ENCODE results near the gene PHF21A. TPM values are rescaled to one million over a fixed set of nuclear protein-coding genes. Genes with fewer than 3 reads are reported as not detected.

Gene PHF21A
- total and polyA plus RNA-seq, 2 of the 8 experiments (the other 6 are each of a cell fraction or from before 2014, with no cell fraction given) = 17.6 to 40.3 TPM

DNA sequence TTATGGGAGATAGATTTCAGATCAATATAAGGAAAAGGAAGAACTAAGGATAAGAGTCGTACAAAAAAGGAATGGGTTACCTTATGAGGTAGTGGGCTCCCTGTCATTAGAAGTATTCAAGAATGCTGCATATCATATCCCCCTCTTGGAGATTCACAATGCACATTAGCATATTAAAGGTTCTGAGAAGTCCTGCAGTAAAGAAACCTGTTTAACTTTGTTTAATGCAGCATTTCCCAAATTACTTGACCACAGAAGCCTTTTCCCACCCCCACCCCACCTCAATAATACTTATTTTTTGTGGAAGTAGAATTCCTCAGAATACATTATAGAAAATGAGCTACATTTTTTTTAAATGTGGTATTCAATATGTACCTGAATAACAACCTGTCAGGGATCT, 30.9 kb downstream of the PHF21A start:
- WGBS, 2 experiments (ENCODE audit: extremely low coverage in 1 of 2, insufficient coverage in 1 of 2, insufficient read length in 1 of 2, insufficient replicate concordance in 2 of 2, low coverage in 1 of 2, low lambda C conversion rate in 2 of 2, missing lambda C conversion rate in 1 of 2) = 88% methylated on average over 1 of the region's 1 CpG; no CpG with 5 or more reads in 1 of the 2 experiments
- Histone ChIP-seq H2BK20ac (ENCODE audit: low read length) (no peak overlapping the region), H2BK12ac (ENCODE audit: low read depth, low read length) (no peak overlapping the region), H3K36me3 (ENCODE audit: control insufficient read depth in 2 of 4, insufficient read depth in 4 of 4, low read length in 3 of 4) (no peaks in the 10 kb centered on the region), H3K4me3 (ENCODE audit: extremely low read depth in 1 of 4, insufficient read depth in 2 of 4, low read depth in 3 of 4, low read length in 4 of 4) (no peak overlapping the region), H2BK120ac (replicated peaks; ENCODE audit: low read depth, low read length) (no peak overlapping the region), H2AFZ (ENCODE audit: low read length) (no peak overlapping the region), H3K79me2 (ENCODE audit: control insufficient read depth in 1 of 2, insufficient read depth in 2 of 2, low read length in 2 of 2) (peaks cover 0 to 23% of the 10 kb centered on the region in 2 experiments; a peak in 2 of 4 replicates), H3K4me1 (replicated peaks in 1 of 4; ENCODE audit: control insufficient read depth in 3 of 4, insufficient read depth in 4 of 4, low read length in 3 of 4) (peaks cover 0 to 2% (median 0%) of the 10 kb centered on the region in 4 experiments; a peak in 1 of 7 replicates), H3K27ac (ENCODE audit: low read depth, low read length) (no peak overlapping the region), H2AK5ac (ENCODE audit: low read depth, low read length) (no peak overlapping the region), H4K5ac (ENCODE audit: insufficient read length, low read depth, low read length) (no peak overlapping the region), H3K9me3 (ENCODE audit: insufficient read depth in 2 of 2, low read depth in 1 of 2, low read length in 1 of 2) (no peaks in the 10 kb centered on the region), H3K79me1 (ENCODE audit: low read depth, low read length) (no peaks in the 10 kb centered on the region; the same call in 1 of the 2 replicates), H3K4ac (replicated peaks; ENCODE audit: insufficient read length, low read depth, low read length) (no peak overlapping the region), H4K91ac (replicated peaks; ENCODE audit: insufficient read length, low read length) (no peak overlapping the region), H2BK15ac (ENCODE audit: low read length) (no peak overlapping the region), H3K23ac (ENCODE audit: insufficient read length) (no peak overlapping the region), H3K23me2 (ENCODE audit: low read depth, low read length) (no peaks in the 10 kb centered on the region), H2BK5ac (ENCODE audit: low read depth, low read length) (no peak overlapping the region), H4K20me1 (replicated peaks in 1 of 2; ENCODE audit: control insufficient read depth in 1 of 2, insufficient read depth in 2 of 2, low read length in 2 of 2) (no peaks in the 10 kb centered on the region), H3K14ac (ENCODE audit: insufficient read length) (no peak overlapping the region), H3K27me3 (replicated peaks in 1 of 4; ENCODE audit: control insufficient read depth in 3 of 4, extremely low read depth in 1 of 4, insufficient read depth in 3 of 4, low read length in 3 of 4) (peaks cover 0 to 1% (median 0%) of the 10 kb centered on the region in 4 experiments; a peak in 1 of 7 replicates), H3K18ac (ENCODE audit: extremely low read depth, low read length) (no peak overlapping the region), H4K8ac (ENCODE audit: extremely low read depth, insufficient read depth, low read length) (no peak overlapping the region), H3K9ac (replicated peaks in 1 of 4; ENCODE audit: extremely low read depth in 1 of 4, low read depth in 3 of 4, low read length in 3 of 4) (no peak overlapping the region), H3K4me2 (ENCODE audit: insufficient read depth in 1 of 2, low read depth in 2 of 2, low read length in 2 of 2) (no peak overlapping the region), H3K56ac (replicated peaks; ENCODE audit: insufficient read length, low read depth, low read length) (no peak overlapping the region)
- ChIA-PET CTCF (ENCODE audit: partially characterized antibody) (interaction anchor here (0.6 to 1.6 kb wide), 3 partner anchors 9 to 41 kb away, joined by 3 to 6 read pairs (median 3); no protein-coding TSS in a partner anchor), POLR2A (ENCODE audit: partially characterized antibody) (interaction anchor here (1.7 kb wide), 1 partner anchor 24 kb away, joined by 3 read pairs; no protein-coding TSS in a partner anchor)
- DNase-seq (ENCODE audit: low read depth in 1 of 2, low spot score in 2 of 2) = no peak
- FAIRE-seq = no peak
- TF ChIP-seq TEAD4 (IDR thresholded peaks at IDR 0.05; ENCODE audit: low read depth, low read length) = no peak
- no peak for TF ChIP-seq SAP30 (IDR thresholded peaks at IDR 0.05; ENCODE audit: insufficient read depth, insufficient replicate concordance, low read length)
- no peak for TF ChIP-seq TCF12 (IDR thresholded peaks at IDR 0.05; ENCODE audit: low read depth, low read length)
